HG03575 (cell line): ENCODE data around the gene SHCBP1L.
"Not testable (repeated sequence)": the region's sequence is repeated elsewhere in the genome, so short reads cannot be mapped to it uniquely, and the experiment has no call there.

ENCODE experiments used
- ATAC-seq: cut with Tn5 transposase; IDR thresholded peaks from one replicate; pipeline ENCODE4 v1.9.1; 2021; ENCODE audit not compliant: unreplicated experiment, insufficient number of reproducible peaks, low FRiP score; ENCODE audit errors: extremely low read depth

SHCBP1L gene

GRCh38 chr1:182909578-182909977 is 43.4 kb downstream of the SHCBP1L start:
- no peak for ATAC-seq

GRCh38 chr1:182905321-182905720 is 47.6 kb downstream of the SHCBP1L start:
- ATAC-seq, result no peak

- not testable (repeated sequence) for ATAC-seq
Observed at GRCh38 chr1:182901946-182902345, 51.0 kb downstream of the SHCBP1L start.

GRCh38 chr1:182897696-182898095 is 55.3 kb downstream of the SHCBP1L start:
- no peak for ATAC-seq

GRCh38 chr1:182890927-182891610 is 61.9 kb downstream of the SHCBP1L start:
- no peak for ATAC-seq

- no peak for ATAC-seq
Observed at GRCh38 chr1:182889997-182890396, 63.0 kb downstream of the SHCBP1L start.

- ATAC-seq, result no peak
Observed at GRCh38 chr1:182888736-182889531, 64.0 kb downstream of the SHCBP1L start.

GRCh38 chr1:182886985-182887384 is 66.0 kb downstream of the SHCBP1L start:
- no peak for ATAC-seq

- ATAC-seq, result no peak
Observed at GRCh38 chr1:182885591-182885990, 67.4 kb downstream of the SHCBP1L start.

- ATAC-seq, result no peak
Observed at GRCh38 chr1:182884872-182885271, 68.1 kb downstream of the SHCBP1L start.

GRCh38 chr1:182877842-182878241 is 75.1 kb downstream of the SHCBP1L start:
- ATAC-seq, result no peak

GRCh38 chr1:182877331-182877730 is 75.6 kb downstream of the SHCBP1L start:
- no peak for ATAC-seq

GRCh38 chr1:182875889-182876288 is 77.1 kb downstream of the SHCBP1L start:
- ATAC-seq, result no peak

GRCh38 chr1:182872881-182873280 is 80.1 kb downstream of the SHCBP1L start:
- no peak for ATAC-seq

GRCh38 chr1:182869241-182869666 is 83.7 kb downstream of the SHCBP1L start:
- ATAC-seq, result no peak

- ATAC-seq, result no peak
Observed at GRCh38 chr1:182867861-182868260, 85.1 kb downstream of the SHCBP1L start.

GRCh38 chr1:182863940-182864339 is 89.0 kb downstream of the SHCBP1L start:
- no peak for ATAC-seq

- ATAC-seq, result no peak
Observed at GRCh38 chr1:182862827-182863226, 90.1 kb downstream of the SHCBP1L start.

- no peak for ATAC-seq
Observed at GRCh38 chr1:182861994-182862393, 91.0 kb downstream of the SHCBP1L start.

GRCh38 chr1:182860658-182861057 is 92.3 kb downstream of the SHCBP1L start:
- ATAC-seq, result no peak
